Measurements from ENCODE around the gene GFRA1.

The GFRA1 gene

DNA sequence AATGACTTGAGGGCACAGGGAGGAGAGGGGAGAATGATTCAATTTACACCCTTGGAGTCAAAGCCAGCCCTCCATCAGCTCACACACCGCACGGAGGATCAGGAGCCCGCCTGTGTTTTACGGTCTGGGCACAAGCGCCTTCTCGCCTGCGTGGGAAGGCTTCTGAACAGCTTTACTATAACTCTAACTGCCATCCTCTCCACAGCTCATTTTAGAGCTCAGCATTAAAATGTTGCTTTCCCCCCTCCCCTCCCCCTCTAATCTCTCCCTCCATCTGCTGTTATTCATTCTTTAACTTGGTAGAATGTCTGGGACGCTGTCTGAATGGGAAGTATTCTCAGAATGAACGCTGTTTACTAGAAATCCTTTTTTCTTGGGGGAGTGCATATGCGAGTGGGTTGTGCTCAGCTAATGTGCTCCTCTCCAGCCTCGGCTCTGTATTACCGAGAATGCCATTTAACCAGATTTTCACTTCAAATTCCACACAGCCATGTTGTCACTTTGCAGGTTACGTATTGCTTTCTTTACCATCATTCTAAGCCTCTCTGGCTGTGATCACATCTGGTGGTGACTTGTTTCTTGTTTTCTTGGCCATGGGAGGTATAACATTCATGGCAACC is 140.1 kb downstream of the GFRA1 start:
- DNase-seq (ENCODE audit: low read depth, low spot score): no peak

GRCh38 chr10:116130006-116130405 is 143.0 kb downstream of the GFRA1 start:
- no peak for DNase-seq (ENCODE audit: low read depth, low spot score)

GRCh38 chr10:116126954-116127695 is 145.9 kb downstream of the GFRA1 start:
- no peak for DNase-seq (ENCODE audit: low read depth, low spot score)

DNA sequence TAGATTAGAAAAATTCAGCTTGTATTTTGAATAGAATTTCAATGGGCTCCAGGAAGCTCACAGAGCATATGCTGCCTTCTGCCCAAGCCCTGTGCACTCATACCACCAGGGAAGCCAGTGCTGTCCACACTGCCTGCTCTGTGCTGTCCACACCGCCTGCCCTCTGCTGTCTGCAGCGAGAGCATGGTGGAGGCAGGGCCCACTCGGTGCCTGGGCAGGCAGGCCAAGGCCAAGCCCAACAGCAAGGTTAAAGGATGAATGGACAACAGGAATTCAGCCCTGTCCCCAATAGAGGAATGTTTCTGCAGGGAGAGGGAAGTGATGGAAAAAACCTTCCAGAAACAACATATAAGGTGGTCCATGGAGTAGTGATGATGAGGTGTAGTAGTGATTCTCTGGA is 146.8 kb downstream of the GFRA1 start:
- DNase-seq (ENCODE audit: low read depth, low spot score): peak; percentile 42

GRCh38 chr10:116125180-116125579 is 147.8 kb downstream of the GFRA1 start:
- no peak for DNase-seq (ENCODE audit: low read depth, low spot score)

DNA sequence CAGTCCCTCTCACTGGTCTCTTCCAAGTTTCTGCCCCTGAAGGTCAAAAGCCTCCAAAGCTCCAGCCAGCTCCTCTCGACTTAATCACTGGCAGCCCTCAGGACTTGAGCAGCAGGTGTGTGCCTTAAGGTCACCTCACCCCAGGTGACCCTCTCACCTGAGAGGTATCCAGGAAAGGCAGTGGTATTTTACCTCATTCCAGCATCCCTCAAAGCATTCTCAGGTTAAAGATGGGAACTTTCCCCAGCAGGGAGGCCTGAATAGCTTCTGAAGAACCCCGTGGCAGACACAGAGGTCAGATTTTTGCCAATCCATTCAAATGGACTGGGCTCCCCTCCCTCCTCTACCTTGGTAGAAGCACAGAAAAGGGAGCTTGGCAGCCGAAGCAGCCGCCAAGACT is 148.2 kb downstream of the GFRA1 start:
- no peak for DNase-seq (ENCODE audit: low read depth, low spot score)

- DNase-seq (ENCODE audit: low read depth, low spot score): no peak
Observed at GRCh38 chr10:116122664-116123063, 150.3 kb downstream of the GFRA1 start.

DNA sequence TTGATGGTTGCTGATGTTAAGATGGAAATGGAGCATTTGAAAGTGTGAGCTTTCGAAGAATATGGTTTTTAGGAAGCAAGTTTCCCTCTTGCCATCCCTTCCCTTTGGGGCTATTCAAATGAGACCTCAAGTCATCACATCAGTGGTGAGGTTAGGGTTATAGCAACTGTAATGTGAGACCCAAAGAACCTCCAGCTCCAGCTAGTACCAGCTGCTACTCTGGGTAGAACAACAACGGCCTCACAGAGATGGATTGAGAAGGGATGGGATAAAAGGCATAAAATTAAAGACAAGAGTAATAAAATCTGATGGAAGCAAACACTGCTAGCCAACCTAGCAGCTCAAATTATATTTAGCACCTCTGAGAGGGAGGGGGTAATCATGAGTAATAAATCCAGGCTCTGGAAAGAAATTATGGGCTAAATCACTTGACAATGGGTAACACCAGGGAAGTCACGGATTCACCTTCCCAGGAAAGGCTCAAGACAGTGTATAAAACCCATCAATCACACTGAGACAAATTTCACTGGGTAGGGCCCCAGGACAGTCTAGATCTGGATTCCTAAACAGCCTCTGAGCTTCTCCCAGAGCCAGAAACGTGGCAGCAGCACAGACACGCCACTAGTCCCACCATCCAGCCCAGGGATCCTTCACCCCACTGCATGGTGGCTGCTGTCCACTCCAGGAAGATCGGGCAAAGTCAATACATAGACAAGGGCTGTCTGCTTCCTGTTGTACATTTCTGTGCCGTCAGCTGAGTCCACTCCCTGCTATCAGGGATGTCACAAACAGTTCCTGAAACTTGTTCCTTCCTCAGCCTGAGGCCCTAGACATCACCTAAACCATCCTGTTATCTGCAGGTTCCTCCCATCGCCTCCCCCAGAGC is 151.1 kb downstream of the GFRA1 start:
- DNase-seq (ENCODE audit: low read depth, low spot score): no peak

DNA sequence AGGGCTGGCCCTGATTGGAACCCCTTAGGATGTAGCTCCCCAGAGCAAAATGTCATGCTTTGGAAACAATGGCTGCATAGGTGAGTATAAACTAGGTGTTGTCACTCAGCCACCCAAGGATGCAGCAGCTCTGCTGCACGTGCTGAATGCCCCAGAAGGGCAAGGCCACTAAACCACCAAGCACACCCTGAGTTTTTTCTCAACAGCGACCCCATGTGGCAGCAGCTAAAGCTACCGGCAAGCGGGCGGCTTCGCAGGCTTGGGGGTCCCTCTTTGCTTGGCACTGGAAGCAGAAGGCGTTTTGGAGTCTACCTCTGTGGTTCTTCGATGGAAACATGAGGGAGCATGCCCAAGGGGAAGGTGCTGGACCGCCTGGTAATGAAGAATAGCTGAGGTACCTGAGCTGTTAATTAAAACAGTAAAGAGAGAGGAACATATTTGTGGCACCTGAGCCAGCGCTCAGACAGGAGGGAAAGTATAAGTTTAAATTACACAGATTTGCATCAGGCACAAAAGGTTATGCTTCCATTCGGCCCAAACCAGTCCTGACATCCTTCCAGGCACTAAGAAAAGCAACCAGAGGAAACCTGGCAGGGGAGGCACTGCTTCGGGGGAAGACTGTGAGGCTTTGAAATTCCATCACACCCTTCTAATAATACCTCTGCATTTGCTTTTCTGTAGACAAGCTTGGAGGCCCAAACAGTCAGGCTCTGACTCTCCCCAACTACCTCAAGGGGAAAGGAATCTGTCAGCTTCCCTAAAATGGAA is 152.1 kb downstream of the GFRA1 start:
- DNase-seq (ENCODE audit: low read depth, low spot score): no peak

DNA sequence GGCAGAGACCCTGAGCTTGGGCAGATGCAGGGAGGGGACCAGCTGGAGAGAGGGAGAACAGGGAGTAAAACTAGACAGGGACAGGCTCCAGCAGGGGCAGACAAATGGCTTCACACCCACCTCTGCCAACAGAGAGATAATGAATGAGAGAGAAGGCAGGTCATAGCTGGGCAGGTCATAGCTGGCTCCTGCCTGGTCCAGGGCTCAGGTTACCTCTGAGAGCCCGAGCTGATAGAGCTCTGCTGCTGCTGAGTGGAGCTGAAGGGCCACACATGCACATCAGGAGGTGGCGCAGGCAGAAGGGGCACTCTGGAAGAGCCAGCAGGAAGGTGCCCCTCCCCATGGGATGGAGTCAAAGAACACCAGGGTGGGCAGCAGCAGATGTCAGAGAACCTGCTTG is 154.2 kb downstream of the GFRA1 start:
- no peak for DNase-seq (ENCODE audit: low read depth, low spot score)

DNA sequence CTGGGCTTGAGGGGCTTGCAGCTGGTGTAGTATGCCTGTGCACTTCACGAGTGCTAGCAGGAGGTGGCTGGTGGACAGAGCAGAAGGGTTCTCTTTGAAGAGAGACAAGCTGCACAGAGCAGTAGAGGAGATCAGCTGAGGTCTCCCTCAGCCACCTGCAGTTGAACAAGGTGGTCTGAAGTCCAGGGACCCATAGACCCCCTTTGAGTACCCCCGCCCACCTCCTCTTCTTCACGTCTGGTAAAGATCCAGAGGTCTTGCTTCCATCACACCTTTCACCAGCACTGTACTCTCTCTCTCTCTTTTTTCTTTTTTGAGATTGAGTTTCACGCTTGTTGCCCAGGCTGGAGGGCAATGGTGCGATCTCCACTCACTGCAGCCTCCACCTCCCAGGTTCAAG is 157.2 kb downstream of the GFRA1 start:
- DNase-seq (ENCODE audit: low read depth, low spot score): no peak

- peak; percentile 56 for DNase-seq (ENCODE audit: low read depth, low spot score)
Observed at GRCh38 chr10:116115036-116115641, 157.9 kb downstream of the GFRA1 start.

- peak; percentile 80 for DNase-seq (ENCODE audit: low read depth, low spot score)
Observed at GRCh38 chr10:116113721-116114501, 159.1 kb downstream of the GFRA1 start.

DNA sequence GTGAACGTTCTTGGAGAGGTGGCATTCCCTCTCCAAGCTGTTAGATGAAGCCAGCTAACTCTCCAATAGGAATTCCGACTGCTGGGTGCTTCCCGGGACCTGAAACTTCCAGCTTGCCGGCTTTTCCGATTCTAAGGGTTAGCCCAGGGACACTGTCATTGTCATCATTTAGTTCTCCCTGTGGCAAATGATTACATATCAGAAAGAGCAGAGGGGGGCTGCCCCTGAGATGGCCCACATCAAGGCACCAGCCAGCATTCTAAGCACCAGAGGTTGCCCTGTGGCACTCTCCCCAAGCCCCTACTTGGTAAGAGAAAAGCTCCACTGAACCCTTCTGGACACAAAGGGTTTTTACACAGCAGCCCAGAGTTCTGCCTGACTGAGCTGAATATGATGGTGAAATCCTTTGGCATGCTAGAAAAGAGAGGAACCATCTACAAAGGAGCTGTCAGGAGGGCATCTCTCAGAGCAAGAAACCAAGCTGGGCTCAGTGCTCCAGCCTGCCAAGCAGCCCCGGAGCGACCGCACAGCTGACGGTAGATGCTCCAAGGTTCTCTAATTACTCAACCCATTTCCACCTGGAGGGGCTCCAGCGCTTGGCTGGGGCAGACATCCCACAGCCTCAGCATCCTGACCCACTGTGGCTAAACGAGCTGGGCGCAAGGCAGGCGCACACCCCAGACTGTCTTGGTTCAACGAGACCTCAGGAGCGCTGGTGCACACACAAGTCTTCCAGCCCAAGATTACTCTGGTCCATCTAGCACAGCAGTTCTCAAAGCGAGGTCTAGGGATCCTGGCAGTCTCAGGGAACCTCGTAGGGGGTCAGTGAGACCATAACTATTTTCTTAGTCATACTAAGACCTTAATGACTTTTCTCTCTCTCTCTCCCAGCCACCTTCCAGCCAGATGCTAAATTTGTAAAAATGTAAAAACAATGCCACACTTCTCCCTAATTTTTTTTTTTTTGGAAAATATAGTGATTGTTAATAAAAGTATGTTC is 160.5 kb downstream of the GFRA1 start:
- DNase-seq (ENCODE audit: low read depth, low spot score): peak; percentile 58

GRCh38 chr10:116111483-116112095 is 161.4 kb downstream of the GFRA1 start:
- DNase-seq (ENCODE audit: low read depth, low spot score): no peak

DNA sequence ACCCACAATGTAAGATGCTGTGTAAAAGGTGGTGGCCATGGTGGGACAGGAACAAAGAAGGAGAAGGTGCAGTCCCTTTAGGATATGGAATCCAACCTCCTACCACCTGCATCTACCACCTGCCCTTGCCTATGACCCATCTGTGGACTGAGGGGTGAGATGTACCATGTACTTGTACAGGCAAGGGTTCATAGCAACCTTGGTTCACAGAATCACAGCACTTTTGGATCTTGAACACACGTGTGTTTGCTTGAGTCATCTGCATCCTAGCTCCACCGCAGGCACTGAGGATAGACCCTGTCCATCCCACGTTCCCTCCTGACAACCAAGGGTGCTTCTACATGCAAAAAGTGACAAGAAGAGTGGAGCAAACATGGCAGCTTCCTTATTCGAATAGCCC is 162.3 kb downstream of the GFRA1 start:
- DNase-seq (ENCODE audit: low read depth, low spot score): no peak

DNA sequence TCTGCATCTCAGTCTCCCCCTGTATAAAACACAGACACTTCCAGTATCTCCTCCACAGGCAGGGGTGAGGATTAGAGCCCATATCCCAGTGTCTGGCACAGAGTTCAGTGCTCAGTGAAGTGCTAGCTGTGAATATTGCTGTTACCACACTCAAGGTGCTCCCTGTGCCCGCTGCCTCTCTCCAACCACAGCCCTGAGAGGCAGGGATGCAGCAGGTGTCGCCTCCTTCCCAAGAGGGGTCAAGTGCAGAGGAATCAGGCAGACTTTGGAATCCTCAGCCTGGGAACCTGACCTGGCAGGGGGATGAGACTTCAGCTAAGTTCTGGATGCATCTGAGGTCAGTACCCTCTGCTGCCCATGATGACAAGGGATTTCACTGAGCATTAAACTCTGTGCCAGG is 163.1 kb downstream of the GFRA1 start:
- DNase-seq (ENCODE audit: low read depth, low spot score): no peak

DNA sequence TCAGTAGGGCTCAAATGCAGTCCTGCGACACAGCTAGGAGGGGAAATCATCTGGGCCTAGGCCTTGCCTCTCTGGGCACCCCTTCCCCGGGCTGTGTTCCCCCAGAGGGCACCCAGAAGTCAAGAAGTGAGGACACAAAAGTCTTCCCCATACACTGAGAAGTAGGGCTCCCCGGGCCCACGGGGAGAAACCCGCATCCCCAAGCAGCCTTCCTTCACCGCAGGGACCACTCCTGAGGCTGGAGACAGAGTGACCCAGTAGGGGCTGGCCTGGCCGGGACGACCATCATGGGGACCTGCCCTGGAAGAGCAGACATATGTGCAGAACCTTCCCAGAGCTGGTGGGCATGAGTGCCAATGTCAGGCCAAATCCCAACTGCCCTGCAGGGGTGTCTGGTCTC is 163.5 kb downstream of the GFRA1 start:
- DNase-seq (ENCODE audit: low read depth, low spot score): no peak

DNA sequence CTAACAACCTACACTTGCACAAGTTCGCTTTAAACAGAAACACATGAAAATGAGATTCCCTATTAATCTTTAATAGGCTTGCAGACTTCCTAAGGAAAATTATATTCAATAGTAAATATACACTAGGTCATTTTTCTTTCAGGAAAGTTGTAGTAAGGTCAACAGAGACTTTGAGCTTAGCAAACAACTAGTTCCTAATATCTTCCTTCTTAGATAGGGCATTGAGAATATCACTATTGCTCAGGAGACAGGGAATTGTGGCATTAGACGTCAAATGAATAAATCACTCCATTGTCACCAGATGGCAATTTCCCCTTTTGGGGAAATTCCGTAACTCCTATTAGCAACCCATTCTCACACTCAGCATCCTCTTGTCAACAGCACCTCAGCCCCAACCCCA is 164.9 kb downstream of the GFRA1 start:
- no peak for DNase-seq (ENCODE audit: low read depth, low spot score)
